Measurements from ENCODE around the gene TLR2. TPM values are rescaled to one million over a fixed set of nuclear protein-coding genes. Genes with fewer than 3 reads are reported as not detected.

The TLR2 gene
- polyA plus RNA-seq, 1 donor (not counting 4 experiments of a cell fraction or from before 2014, with no cell fraction given): 1.8 TPM

- Histone ChIP-seq H3K27me3 (ENCODE audit: control insufficient read depth, extremely low read depth, insufficient read depth, low read length) (no peaks in the 10 kb centered on the region), H3K9me3 (ENCODE audit: control insufficient read depth, low read depth, low read length) (no peaks in the 10 kb centered on the region), H3K79me2 (ENCODE audit: control insufficient read depth, insufficient read depth, low read length) (no peaks in the 10 kb centered on the region), H3K9me1 (ENCODE audit: control insufficient read depth, extremely low read depth, insufficient read depth, low read length) (no peaks in the 10 kb centered on the region), H3K4me3 (ENCODE audit: control insufficient read depth in 2 of 3, extremely low read depth in 1 of 3, insufficient read depth in 2 of 3, low read depth in 1 of 3, low read length in 3 of 3) (no peak overlapping the region), H3K4me1 (ENCODE audit: control insufficient read depth, extremely low read depth, insufficient read depth, low read length) (peaks cover 7% of the 10 kb centered on the region), H2AFZ (ENCODE audit: control insufficient read depth, low read length) (no peak overlapping the region), H3K4me2 (ENCODE audit: control insufficient read depth, extremely low read depth, insufficient read depth, low read depth, low read length) (no peak overlapping the region), H3K36me3 (ENCODE audit: control insufficient read depth in 2 of 2, extremely low read depth in 1 of 2, insufficient read depth in 2 of 2, low read length in 2 of 2) (no peaks in the 10 kb centered on the region), H3K9ac (ENCODE audit: control insufficient read depth, extremely low read depth, insufficient read depth, low read length) (no peak overlapping the region), H4K20me1 (ENCODE audit: control insufficient read depth, extremely low read depth, insufficient read depth, low read length) (no peaks in the 10 kb centered on the region), H3K27ac (ENCODE audit: control insufficient read depth, insufficient read depth, low read length) (no peak overlapping the region)
- DNase-seq (ENCODE audit: low read depth, low spot score) (no peak), FAIRE-seq (no peak)
- TF ChIP-seq CTCF (optimal IDR thresholded peaks at IDR 0.05 in 1 of 3, IDR thresholded peaks at IDR 0.05 in 1 of 3, conservative IDR thresholded peaks at IDR 0.05 in 1 of 3; ENCODE audit: extremely low read depth in 1 of 3, insufficient read depth in 2 of 3, low read length in 3 of 3) (no peak), EZH2 (IDR thresholded peaks at IDR 0.05; ENCODE audit: low read length) (no peak)
- dilution Hi-C loops (cut with MboI; ENCODE audit: extremely low pct_ligation_motif_present, low sequenced_read_pairs): no loop called here
These were observed 44.1 kb downstream of the TLR2 start for GRCh38 chr4:153728151-153728550.

GRCh38 chr4:153728660-153729059 lies 44.6 kb downstream of the TLR2 start:
- Histone ChIP-seq H3K9me1 (ENCODE audit: control insufficient read depth, extremely low read depth, insufficient read depth, low read length) (no peaks in the 10 kb centered on the region), H3K27ac (ENCODE audit: control insufficient read depth, insufficient read depth, low read length) (no peak overlapping the region), H2AFZ (ENCODE audit: control insufficient read depth, low read length) (no peak overlapping the region), H3K9ac (ENCODE audit: control insufficient read depth, extremely low read depth, insufficient read depth, low read length) (no peak overlapping the region), H3K4me2 (ENCODE audit: control insufficient read depth, extremely low read depth, insufficient read depth, low read depth, low read length) (no peak overlapping the region), H3K4me3 (ENCODE audit: control insufficient read depth in 2 of 3, extremely low read depth in 1 of 3, insufficient read depth in 2 of 3, low read depth in 1 of 3, low read length in 3 of 3) (no peak overlapping the region), H4K20me1 (ENCODE audit: control insufficient read depth, extremely low read depth, insufficient read depth, low read length) (no peaks in the 10 kb centered on the region), H3K27me3 (ENCODE audit: control insufficient read depth, extremely low read depth, insufficient read depth, low read length) (no peaks in the 10 kb centered on the region), H3K4me1 (ENCODE audit: control insufficient read depth, extremely low read depth, insufficient read depth, low read length) (peaks cover 7% of the 10 kb centered on the region), H3K9me3 (ENCODE audit: control insufficient read depth, low read depth, low read length) (no peaks in the 10 kb centered on the region), H3K79me2 (ENCODE audit: control insufficient read depth, insufficient read depth, low read length) (no peaks in the 10 kb centered on the region), H3K36me3 (ENCODE audit: control insufficient read depth in 2 of 2, extremely low read depth in 1 of 2, insufficient read depth in 2 of 2, low read length in 2 of 2) (no peaks in the 10 kb centered on the region)
- FAIRE-seq: no peak
- no peak for DNase-seq (ENCODE audit: low read depth, low spot score)
- TF ChIP-seq EZH2 (IDR thresholded peaks at IDR 0.05; ENCODE audit: low read length) (no peak), CTCF (optimal IDR thresholded peaks at IDR 0.05 in 1 of 3, IDR thresholded peaks at IDR 0.05 in 1 of 3, conservative IDR thresholded peaks at IDR 0.05 in 1 of 3; ENCODE audit: extremely low read depth in 1 of 3, insufficient read depth in 2 of 3, low read length in 3 of 3) (no peak)
- dilution Hi-C loops (cut with MboI; ENCODE audit: extremely low pct_ligation_motif_present, low sequenced_read_pairs): no loop called here
